Spleen (tissue), 11 donors: Measurements from ENCODE around the gene ZNF324B. TPM values are rescaled to one million over a fixed set of nuclear protein-coding genes. Genes with fewer than 3 reads are reported as not detected.

ENCODE experiments used
- DNase-seq: peaks from one replicate; pipeline ENCODE4 v3.0.0-alpha.2; 2020
- H3K27ac ChIP-seq, 8 donors: fragments of 200-600 bp; sonication (generic) in 7 of 8; 1 replicate in 4 of 8; 2 replicates in 4 of 8; pipeline versions ENCODE4 v1.5.0 to v1.8.0; 2016 to 2021; ENCODE audit warnings: inconsistent platforms in 4 of 8, mild to moderate bottlenecking in 4 of 8, moderate library complexity in 1 of 8
- H3K27me3 ChIP-seq, 7 donors: fragments of 200-600 bp; sonication (generic) in 6 of 7; replicated peaks in 1 of 7; 1 replicate in 4 of 7; 2 replicates in 3 of 7; pipeline versions ENCODE4 v1.5.0 to v1.8.0; 2016 to 2021; ENCODE audit warnings: inconsistent platforms in 3 of 7, mild to moderate bottlenecking in 1 of 7
- H3K36me3 ChIP-seq, 6 donors: fragments of 200-600 bp; sonication (generic) in 5 of 6; 1 replicate in 4 of 6; 2 replicates in 2 of 6; pipeline versions ENCODE4 v1.5.0 to v1.8.0; 2016 to 2021; ENCODE audit warnings: inconsistent platforms in 2 of 6
- H3K4me1 ChIP-seq, 6 donors: fragments of 200-600 bp; sonication (generic) in 5 of 6; 1 replicate in 3 of 6; 2 replicates in 3 of 6; pipeline versions ENCODE4 v1.5.0 to v1.8.0; 2016 to 2021; ENCODE audit warnings: inconsistent platforms in 3 of 6
- H3K4me3 ChIP-seq, 8 donors: fragments of 200-600 bp; sonication (generic) in 7 of 8; 1 replicate in 4 of 8; 2 replicates in 4 of 8; pipeline versions ENCODE4 v1.5.0 to v1.8.0; 2016 to 2021; ENCODE audit warnings: inconsistent platforms in 4 of 8, mild to moderate bottlenecking in 4 of 8, moderate library complexity in 2 of 8
- H3K9me3 ChIP-seq, 8 donors: fragments of 200-600 bp; sonication (generic) in 7 of 8; 1 replicate in 4 of 8; 2 replicates in 4 of 8; pipeline versions ENCODE4 v1.5.0 to v1.8.0; 2016 to 2021; ENCODE audit warnings: inconsistent platforms in 4 of 8
- CTCF ChIP-seq, 11 experiments: fragments of 200-600 bp in 7 of 11; fragments of 450-650 bp in 4 of 11; sonication (generic) in 4 of 11; IDR thresholded peaks in 8 of 11; conservative IDR thresholded peaks in 3 of 11; 1 replicate in 7 of 11; 2 replicates in 4 of 11; pipeline versions ENCODE4 v1.4.0 to v1.8.0; 2016 to 2021; ENCODE audit warnings: antibody characterized with exemption in 11 of 11, inconsistent platforms in 4 of 11, mild to moderate bottlenecking in 1 of 11
- POLR2A ChIP-seq, 3 donors: fragments of 450-650 bp; IDR thresholded peaks; one replicate each; pipeline ENCODE4 v1.5.1; 2017; ENCODE audit warnings: antibody characterized with exemption in 3 of 3, mild to moderate bottlenecking in 1 of 3
- POLR2AphosphoS5 ChIP-seq, 3 donors: sonication (generic); formaldehyde crosslinking; IDR thresholded peaks; one replicate each; pipeline ENCODE4 v1.5.1; 2017; ENCODE audit warnings: antibody characterized with exemption in 3 of 3
- WGBS, 5 donors: extraction: QIAGEN DNeasy Blood & Tissue Kit in 3 of 5; methylation state at CpG; one replicate each; pipeline versions ENCODE4 v1.1.5 to v1.1.7; 2013 to 2018; 5-methylcytosine and 5-hydroxymethylcytosine counted together
- intact Hi-C: fragments of 100-400 bp; cut with DNase I; formaldehyde crosslinking; loops from one replicate; pipeline ENCODE4 v1.15.0; 2023; ENCODE audit warnings: low total_unique reads
- polyA plus RNA-seq, 3 donors: library from polyadenylated mRNA; stranded (reverse); fragments of 200-250 nt; gene quantifications; one replicate each; pipeline ENCODE4 v1.2.1, GENCODE V29; 2013
- total RNA-seq, 7 donors: library from RNA; depleted of rRNA in 3 of 7; stranded (reverse); fragments of >200 nt in 3 of 7; fragmentation: NEBNext Ultra II Directional in 4 of 7; extraction: Animal tissue kit (Norgen Biotek cat#: 25700) in 4 of 7; gene quantifications; one replicate each; pipeline versions ENCODE4 v1.1.0 to v1.2.1, GENCODE V29; 2016 to 2021
- donor health status: healthy with polysubstance abuse.
- donor health status: DM: no; HTN: no; CAD: no; lungs with moderate emphysema.
- donor health status: DM: no; HTN: no; CAD: no.
- donor health status: Bipolar disorder and iron deficiency.
- donor health status: healthy.
- donor health status: DM: no; HTN: no; CAD: no.
- donor health status: DM: yes; HTN: yes; CAD: no.

Gene ZNF324B
- total and polyA plus RNA-seq, 10 donors = 0.98 to 12.5 (median 7.8) TPM

- Histone ChIP-seq H3K27me3 (no peaks in the 10 kb centered on the region), H3K27ac (no peak overlapping the region), H3K9me3 (no peaks in the 10 kb centered on the region), H3K4me3 (no peak overlapping the region), H3K36me3 (peaks cover 0 to 51% (median 40%) of the 10 kb centered on the region in 6 donors), H3K4me1 (peaks cover 13 to 31% (median 24%) of the 10 kb centered on the region in 6 donors)
- no peak for DNase-seq
- intact Hi-C loops = no loop called here
- TF ChIP-seq POLR2A (IDR thresholded peaks at IDR 0.05) (no peak), CTCF (IDR thresholded peaks at IDR 0.05 in 8 of 11, conservative IDR thresholded peaks at IDR 0.05 in 3 of 11) (no peak), POLR2AphosphoS5 (IDR thresholded peaks at IDR 0.05) (no peak)
These were observed 22.4 kb downstream of the ZNF324B start for GRCh38 chr19:58473775-58474174.

DNA sequence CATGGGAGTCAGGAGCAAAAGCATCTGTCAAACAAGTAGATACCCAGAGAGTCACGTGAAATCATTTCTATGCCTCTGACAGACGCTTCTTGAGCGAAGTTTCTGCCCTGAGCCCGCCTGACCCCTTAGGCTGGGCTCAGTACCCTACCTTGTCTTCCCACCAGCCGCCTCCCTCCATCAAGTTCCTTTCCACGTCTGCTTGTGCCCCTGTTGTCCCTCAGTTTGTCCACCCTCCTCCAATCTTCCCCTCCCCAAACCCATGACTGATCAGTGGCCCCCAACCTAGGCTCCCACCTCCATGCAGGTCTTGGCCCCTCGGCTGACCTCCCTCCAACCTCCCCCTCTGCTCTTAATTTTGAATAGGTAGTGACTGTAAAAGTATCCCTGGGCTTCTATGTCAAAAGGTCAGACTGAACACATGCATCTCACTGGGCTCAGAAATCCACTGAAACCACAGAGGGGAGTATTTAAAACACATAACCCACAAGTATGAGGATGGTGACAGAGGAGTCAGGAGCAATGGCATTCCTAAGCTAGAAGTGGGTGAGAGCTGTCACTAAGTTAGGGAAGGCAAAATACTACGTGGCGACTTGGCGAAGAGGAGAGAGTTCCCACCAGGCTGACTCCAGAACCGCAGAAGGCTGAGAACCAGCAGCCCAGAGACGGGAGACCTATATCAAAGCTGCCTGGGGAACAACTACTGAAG lies 23.0 kb downstream of the ZNF324B start:
- Histone ChIP-seq H3K27me3 (no peaks in the 10 kb centered on the region), H3K4me1 (peaks cover 13 to 26% (median 22%) of the 10 kb centered on the region in 6 donors), H3K27ac (peak overlapping the region in 2 of 8 donors; percentile 90 to 91), H3K9me3 (no peaks in the 10 kb centered on the region), H3K36me3 (peaks cover 0 to 53% (median 36%) of the 10 kb centered on the region in 6 donors), H3K4me3 (no peak overlapping the region)
- TF ChIP-seq POLR2AphosphoS5 (IDR thresholded peaks at IDR 0.05) (no peak), POLR2A (IDR thresholded peaks at IDR 0.05) (no peak), CTCF (IDR thresholded peaks at IDR 0.05 in 8 of 11, conservative IDR thresholded peaks at IDR 0.05 in 3 of 11) (no peak)
- intact Hi-C loops = no loop called here
- no peak for DNase-seq
- 87 to 92% (median 88%) methylated on average over 12 of the region's 12 CpGs for WGBS, 5 donors

DNA sequence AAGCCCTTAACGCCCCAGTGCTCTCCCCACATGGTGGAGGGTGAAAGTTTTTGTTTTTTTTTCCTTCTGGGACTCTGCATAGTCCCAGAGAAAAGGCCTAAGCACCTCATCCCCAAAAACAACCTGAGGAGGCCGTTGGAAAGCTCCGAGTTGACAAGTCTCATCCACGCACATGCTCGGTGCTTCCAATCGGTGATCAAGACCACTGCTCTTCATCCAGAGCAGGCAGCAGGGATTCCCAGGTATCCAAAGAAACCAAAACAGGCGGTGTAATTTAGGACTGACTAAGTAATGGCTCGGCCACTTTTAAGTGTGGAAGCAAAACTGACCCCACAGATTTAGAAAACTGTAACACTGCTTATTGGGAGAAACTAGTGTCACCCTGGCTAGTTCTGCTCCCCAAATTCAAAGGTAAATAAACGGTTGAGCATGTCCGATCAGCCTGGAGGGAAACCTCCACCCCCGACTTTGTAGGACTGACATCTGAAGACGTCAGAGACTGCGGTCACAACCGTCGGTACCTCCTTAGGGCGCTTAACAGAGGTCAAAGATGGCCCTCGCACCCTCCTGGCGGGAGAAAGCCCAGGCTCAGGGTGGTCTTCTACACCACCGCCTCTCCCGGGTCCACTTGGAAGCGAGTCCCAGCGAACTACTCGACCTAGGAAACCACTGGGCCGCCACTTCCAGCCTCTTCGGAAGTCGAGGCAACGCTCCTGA lies 23.7 kb downstream of the ZNF324B start:
- peak overlapping the region; percentile 84 to 95 (median 89) for H3K27ac ChIP-seq
- DNase-seq = no peak
- peak overlapping the region; percentile 60 to 92 (median 70) for H3K4me3 ChIP-seq
- H3K27me3 ChIP-seq = no peaks in the 10 kb centered on the region
- H3K36me3 ChIP-seq = peaks cover 0 to 53% (median 30%) of the 10 kb centered on the region in 6 donors
- peaks cover 13 to 26% (median 22%) of the 10 kb centered on the region in 6 donors for H3K4me1 ChIP-seq
- H3K9me3 ChIP-seq = no peaks in the 10 kb centered on the region
- 22 to 26% (median 25%) methylated on average over 27 of the region's 27 CpGs for whole genome bisulfite sequencing, 5 donors
- intact Hi-C loops = no loop called here
- TF ChIP-seq POLR2A (IDR thresholded peaks at IDR 0.05) = no peak
- no peak for TF ChIP-seq POLR2AphosphoS5 (IDR thresholded peaks at IDR 0.05)
- no peak for TF ChIP-seq CTCF (IDR thresholded peaks at IDR 0.05 in 8 of 11, conservative IDR thresholded peaks at IDR 0.05 in 3 of 11)
